Muscle of leg (tissue), 11 donors: ENCODE results near the gene PRKRIP1. TPM values are rescaled to one million over a fixed set of nuclear protein-coding genes. Genes with fewer than 3 reads are reported as not detected.
"Not testable (repeated sequence)": the region's sequence is repeated elsewhere in the genome, so short reads cannot be mapped to it uniquely, and the experiment has no call there.

Experiments
- DNase-seq: peaks from one replicate; pipeline ENCODE4 v3.0.0; 2013
- H3K27ac ChIP-seq: one replicate; pipeline ENCODE4 v1.5.1; 2013; ENCODE audit warnings: mild to moderate bottlenecking, low read length, control low read depth
- H3K27me3 ChIP-seq: one replicate; pipeline ENCODE4 v1.6.1; 2013; ENCODE audit warnings: low read length; ENCODE audit not compliant: control insufficient read depth, insufficient read depth
- H3K36me3 ChIP-seq: one replicate; pipeline ENCODE4 v1.6.1; 2013; ENCODE audit warnings: low read length; ENCODE audit not compliant: control insufficient read depth, insufficient read depth
- H3K4me1 ChIP-seq: one replicate; pipeline ENCODE4 v1.6.1; 2013; ENCODE audit warnings: low read length; ENCODE audit not compliant: control insufficient read depth, insufficient read depth
- H3K4me3 ChIP-seq: one replicate; pipeline ENCODE4 v1.5.1; 2013; ENCODE audit warnings: low read length, control low read depth
- H3K9me3 ChIP-seq: replicated peaks from 2 replicates; pipeline ENCODE4 v1.6.1; 2013; ENCODE audit warnings: low read depth, low read length; ENCODE audit not compliant: control insufficient read depth
- WGBS: methylation state at CpG from one replicate; pipeline ENCODE4 v1.1.5; 2013; ENCODE audit warnings: missing lambda C conversion rate; ENCODE audit not compliant: insufficient coverage; 5-methylcytosine and 5-hydroxymethylcytosine counted together
- polyA plus RNA-seq, 8 donors: library from polyadenylated mRNA; unstranded; fragments of 120-200 nt; gene quantifications; one replicate each; pipeline versions ENCODE4 v1.2.1 to v1.2.3, GENCODE V29; 2013; ENCODE audit warnings: inconsistent platforms in 1 of 8, low replicate concordance in 1 of 8; ENCODE audit not compliant: insufficient read length in 8 of 8, insufficient read depth in 1 of 8
- total RNA-seq: library from RNA; stranded (reverse); fragments of 120-200 nt; gene quantifications from one replicate; pipeline ENCODE4 v1.2.4, GENCODE V29; 2013

PRKRIP1 gene
- total and polyA plus RNA-seq, 9 donors = 24.9 to 33.5 (median 29.2) TPM

DNA sequence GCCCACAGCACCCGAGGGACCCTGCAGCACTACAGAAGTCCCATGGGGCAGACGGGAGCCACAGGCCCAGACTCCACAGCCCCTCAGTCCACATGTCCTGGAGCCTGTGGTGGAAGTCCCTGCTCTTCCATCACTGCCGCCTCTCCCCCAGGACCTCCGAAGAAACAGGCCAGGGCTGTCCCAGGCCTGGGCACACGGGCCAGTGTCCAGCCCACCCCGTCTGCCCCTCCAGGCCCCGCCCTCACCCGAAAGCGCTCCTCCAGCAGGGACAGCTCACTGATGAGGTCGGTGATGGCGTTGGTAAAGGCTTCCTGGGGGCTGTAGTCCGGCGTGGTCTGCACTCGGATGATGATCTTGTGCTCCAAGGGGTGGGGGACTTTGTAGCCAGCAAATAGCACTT lies 78.0 kb downstream of the PRKRIP1 start:
- not testable (repeated sequence) for H3K4me1 ChIP-seq, DNase-seq, H3K4me3 ChIP-seq, H3K27ac ChIP-seq, H3K9me3 ChIP-seq, H3K27me3 ChIP-seq
- peaks cover 32% of the 10 kb centered on the region for H3K36me3 ChIP-seq
- WGBS = no CpG with 5 or more reads among the region's 14 CpGs

DNA sequence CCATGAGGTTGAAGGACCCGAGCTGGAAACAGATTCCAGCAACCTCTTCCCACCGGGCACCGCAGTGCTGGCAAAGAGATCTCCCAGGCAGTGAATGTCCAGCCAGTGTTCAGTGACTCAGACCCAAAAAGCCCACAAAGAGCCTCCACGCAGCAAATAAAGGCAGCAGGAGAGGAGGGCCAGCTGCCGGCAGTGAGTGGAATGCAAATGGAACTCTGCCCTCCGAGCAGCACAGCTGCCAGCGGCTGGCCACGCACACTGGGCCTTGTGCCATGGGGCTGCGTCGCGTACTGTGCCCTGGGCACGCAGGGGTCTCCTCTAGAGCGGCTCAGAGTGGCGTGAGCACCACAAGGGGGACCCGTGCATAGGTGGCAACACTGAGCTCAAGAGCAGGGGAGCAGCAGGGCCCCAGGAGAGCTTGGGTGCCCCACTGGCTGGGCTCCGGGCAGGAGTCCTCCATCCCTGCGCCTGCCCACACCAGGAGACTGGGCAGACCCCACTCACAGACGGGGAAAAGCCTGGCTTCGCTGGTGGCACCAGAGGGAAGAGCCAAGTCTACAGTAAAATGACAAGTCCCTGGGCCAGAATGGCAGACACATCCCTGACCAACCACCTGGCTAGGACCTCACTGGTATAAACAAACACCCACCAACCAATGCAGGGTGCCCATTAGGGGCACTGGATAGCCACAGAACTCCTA lies 78.7 kb downstream of the PRKRIP1 start:
- WGBS = no CpG with 5 or more reads among the region's 19 CpGs
- peaks cover 27% of the 10 kb centered on the region for H3K36me3 ChIP-seq
- not testable (repeated sequence) for H3K27me3 ChIP-seq, H3K9me3 ChIP-seq, H3K4me3 ChIP-seq, DNase-seq, H3K4me1 ChIP-seq, H3K27ac ChIP-seq

Other genes with a start within 250 kb of the PRKRIP1 start
- gene SH2B2, start 109.5 kb upstream of the PRKRIP1 start, total RNA-seq = 4.4 TPM
- gene SH2B2, start 109.5 kb upstream of the PRKRIP1 start, polyA plus RNA-seq = 10 to 100 TPM in 6 of 8 donors, 1 to 10 TPM in 2; 8.7 to 16.4 (median 13.9) TPM
- not detected for gene SPDYE6, start 39.9 kb upstream of the PRKRIP1 start, total RNA-seq
- 1 to 10 TPM in 7 of 8 donors, under 1 TPM in 1; 0.85 to 4.9 (median 2.4) TPM for gene SPDYE6, start 39.9 kb upstream of the PRKRIP1 start, polyA plus RNA-seq
- 7.0 TPM for gene ORAI2, start 37.2 kb downstream of the PRKRIP1 start, total RNA-seq
- gene ORAI2, start 37.2 kb downstream of the PRKRIP1 start, polyA plus RNA-seq = 10 to 100 TPM in 5 of 8 donors, 1 to 10 TPM in 3; 8.2 to 17.8 (median 11.8) TPM
- gene ALKBH4, start 68.5 kb downstream of the PRKRIP1 start, total RNA-seq = 12.1 TPM
- 10 to 100 TPM in 4 of 8 donors, 1 to 10 TPM in 4; 7.4 to 12.2 (median 9.6) TPM for gene ALKBH4, start 68.5 kb downstream of the PRKRIP1 start, polyA plus RNA-seq
- gene LRWD1, start 68.6 kb downstream of the PRKRIP1 start, total RNA-seq = 10.2 TPM
- gene LRWD1, start 68.6 kb downstream of the PRKRIP1 start, polyA plus RNA-seq = 10 to 100 TPM; 11.2 to 14.5 (median 12.9) TPM
- 45.7 TPM for gene POLR2J, start 82.6 kb downstream of the PRKRIP1 start, total RNA-seq
- gene POLR2J, start 82.6 kb downstream of the PRKRIP1 start, polyA plus RNA-seq = 10 to 100 TPM; 29.8 to 38.4 (median 33.5) TPM
- gene RASA4B, start 121.4 kb downstream of the PRKRIP1 start, total RNA-seq = 8.9 TPM
- 10 to 100 TPM in 7 of 8 donors, 1 to 10 TPM in 1; 7.1 to 26.7 (median 14.5) TPM for gene RASA4B, start 121.4 kb downstream of the PRKRIP1 start, polyA plus RNA-seq
- 2.8 TPM for gene UPK3BL2, start 147.3 kb downstream of the PRKRIP1 start, total RNA-seq
- gene UPK3BL2, start 147.3 kb downstream of the PRKRIP1 start, polyA plus RNA-seq = 10 to 100 TPM in 4 of 8 donors, 1 to 10 TPM in 3, under 1 TPM in 1; 0.82 to 18.3 (median 9.5) TPM
- gene SPDYE2, start 154.9 kb downstream of the PRKRIP1 start, total RNA-seq = 0.04 TPM
- gene SPDYE2, start 154.9 kb downstream of the PRKRIP1 start, polyA plus RNA-seq = 10 to 100 TPM in 1 of 8 donors, 1 to 10 TPM in 6, under 1 TPM in 1; 0.70 to 13.6 (median 3.3) TPM
- 19.8 TPM for gene POLR2J3, start 176.2 kb downstream of the PRKRIP1 start, total RNA-seq
- gene POLR2J3, start 176.2 kb downstream of the PRKRIP1 start, polyA plus RNA-seq = 10 to 100 TPM; 40.2 to 66.3 (median 55.7) TPM
- 13.7 TPM for gene RASA4, start 220.4 kb downstream of the PRKRIP1 start, total RNA-seq
- gene RASA4, start 220.4 kb downstream of the PRKRIP1 start, polyA plus RNA-seq = 10 to 100 TPM; 19.3 to 48.2 (median 34.4) TPM
- 7.3 TPM for gene UPK3BL1, start 246.4 kb downstream of the PRKRIP1 start, total RNA-seq
- gene UPK3BL1, start 246.4 kb downstream of the PRKRIP1 start, polyA plus RNA-seq = 10 to 100 TPM in 4 of 8 donors, 1 to 10 TPM in 4; 2.2 to 35.0 (median 8.9) TPM